HG03571 (cell line): ENCODE results near the gene CRYGB.
"Not testable (repeated sequence)": the region's sequence is repeated elsewhere in the genome, so short reads cannot be mapped to it uniquely, and the experiment has no call there.

Source experiments
- ATAC-seq: cut with Tn5 transposase; IDR thresholded peaks from one replicate; pipeline ENCODE4 v1.9.1; 2021; ENCODE audit not compliant: unreplicated experiment

The CRYGB gene

GRCh38 chr2:208118918-208119317 lies 27.0 kb downstream of the CRYGB start:
- no peak for ATAC-seq

GRCh38 chr2:208117390-208117789 lies 28.6 kb downstream of the CRYGB start:
- ATAC-seq, result not testable (repeated sequence)

- no peak for ATAC-seq
These were observed 33.0 kb downstream of the CRYGB start for GRCh38 chr2:208112969-208113368.

- ATAC-seq, result not testable (repeated sequence)
These were observed 33.6 kb downstream of the CRYGB start for GRCh38 chr2:208112273-208112745.

GRCh38 chr2:208103616-208104015 lies 42.3 kb downstream of the CRYGB start:
- ATAC-seq, result no peak

GRCh38 chr2:208101716-208102631 lies 44.0 kb downstream of the CRYGB start:
- ATAC-seq, result no peak

GRCh38 chr2:208099682-208100470 lies 46.1 kb downstream of the CRYGB start:
- ATAC-seq, result no peak

GRCh38 chr2:208098701-208099100 lies 47.3 kb downstream of the CRYGB start:
- ATAC-seq, result not testable (repeated sequence)

GRCh38 chr2:208098267-208098666 lies 47.7 kb downstream of the CRYGB start:
- no peak for ATAC-seq

- ATAC-seq, result no peak
These were observed 48.2 kb downstream of the CRYGB start for GRCh38 chr2:208097801-208098200.

GRCh38 chr2:208097313-208097712 lies 48.6 kb downstream of the CRYGB start:
- ATAC-seq, result no peak

GRCh38 chr2:208096080-208096479 lies 49.9 kb downstream of the CRYGB start:
- ATAC-seq, result no peak

- ATAC-seq, result no peak
These were observed 52.8 kb downstream of the CRYGB start for GRCh38 chr2:208093128-208093527.
